HT-29 (cell line): Measurements from ENCODE around the gene SPACA4. TPM values are rescaled to one million over a fixed set of nuclear protein-coding genes. Genes with fewer than 3 reads are reported as not detected.
"Not testable (repeated sequence)": the region's sequence is repeated elsewhere in the genome, so short reads cannot be mapped to it uniquely, and the experiment has no call there.

Experiments
- DNase-seq: peaks from one replicate; pipeline ENCODE4 v3.0.0-alpha.2; 2015; ENCODE audit warnings: low spot score
- total RNA-seq: library from RNA; depleted of rRNA; stranded (reverse); fragments of >200 nt; shearing (Covaris generic); gene quantifications from 2 replicates; pipeline ENCODE4 v1.2.3, GENCODE V29; 2014

The SPACA4 gene
- total RNA-seq, 1 experiment from 2014 or later: 2.3 TPM

DNA sequence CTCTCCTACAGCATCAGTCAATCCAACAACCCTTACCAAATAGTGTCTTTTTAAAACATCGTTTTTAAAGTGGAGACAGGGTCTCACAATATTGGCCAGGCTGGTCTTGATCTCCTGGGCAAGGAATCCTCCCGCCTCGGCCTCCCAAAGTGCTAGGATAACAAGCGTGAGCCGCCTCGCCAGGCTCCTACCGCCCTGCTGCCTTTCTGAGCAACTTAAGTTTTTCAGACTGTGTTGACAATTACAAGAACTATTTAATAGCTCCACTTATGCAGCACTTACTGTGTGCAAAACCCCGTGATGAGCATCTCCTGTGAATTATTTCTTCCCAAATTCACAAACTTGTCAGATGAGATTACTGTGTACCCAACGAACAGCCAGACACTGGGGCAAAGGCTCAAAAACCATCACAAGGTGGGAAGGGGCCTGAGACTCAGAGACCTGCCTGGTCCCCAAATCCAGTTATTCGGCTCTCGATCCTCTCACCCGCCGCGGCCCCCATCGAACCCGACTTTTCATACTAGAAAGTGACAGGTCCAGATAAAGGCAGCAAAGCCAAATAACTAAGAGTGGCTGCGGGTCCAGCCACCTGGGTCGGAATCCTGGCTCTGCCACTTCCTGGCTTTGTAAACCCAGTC, 11.9 kb downstream of the SPACA4 start:
- peak; percentile 49 for DNase-seq

DNA sequence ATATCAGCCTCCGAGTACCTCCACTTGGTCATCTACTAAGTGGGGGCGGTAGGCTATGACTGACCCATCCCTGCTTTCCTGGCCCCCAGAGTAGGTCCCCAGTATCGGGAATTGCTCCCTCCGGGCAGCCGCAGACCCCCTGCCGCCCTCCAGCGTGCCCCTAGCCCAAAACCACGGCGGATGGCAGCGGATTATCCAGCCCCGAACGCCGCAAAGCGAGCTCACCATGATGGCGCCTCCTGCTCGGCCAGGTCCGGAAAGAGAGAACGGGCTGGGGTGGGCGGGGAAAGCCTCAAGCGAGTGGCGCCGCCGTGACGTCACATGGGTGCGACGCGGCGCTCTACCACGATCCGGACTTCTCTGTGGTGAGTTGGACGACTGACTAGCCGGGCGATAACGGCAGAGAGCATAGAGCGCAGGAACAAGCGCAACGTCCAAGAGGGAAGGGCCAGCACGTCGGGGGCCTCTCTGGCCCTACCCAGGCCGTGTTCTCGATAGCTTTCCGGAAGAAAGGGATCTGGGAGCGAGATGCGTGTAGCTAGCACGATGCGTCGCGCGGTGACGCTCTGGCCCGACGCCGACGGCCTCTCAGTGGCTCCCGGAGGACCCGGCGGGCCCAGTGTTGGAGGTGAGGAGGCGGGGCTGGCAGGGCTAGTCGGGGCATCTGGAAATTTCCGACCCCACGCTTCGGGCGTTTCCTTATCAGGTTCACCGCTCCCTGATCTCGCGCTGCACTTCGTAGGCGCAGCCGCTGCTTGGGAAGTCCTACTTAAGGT, 12.6 kb downstream of the SPACA4 start, which contains the start of the genes RPL18 and SPHK2:
RPL18 (minus strand) TSS at position 263 of the 776 bp plus-strand sequence; CDS start at position 228, 35 bp downstream.
SPHK2 (plus strand) TSS at position 591 of the 776 bp plus-strand sequence. CDS start 1,009 bp downstream, outside the sequence.
- DNase-seq: peak; percentile 100

DNA sequence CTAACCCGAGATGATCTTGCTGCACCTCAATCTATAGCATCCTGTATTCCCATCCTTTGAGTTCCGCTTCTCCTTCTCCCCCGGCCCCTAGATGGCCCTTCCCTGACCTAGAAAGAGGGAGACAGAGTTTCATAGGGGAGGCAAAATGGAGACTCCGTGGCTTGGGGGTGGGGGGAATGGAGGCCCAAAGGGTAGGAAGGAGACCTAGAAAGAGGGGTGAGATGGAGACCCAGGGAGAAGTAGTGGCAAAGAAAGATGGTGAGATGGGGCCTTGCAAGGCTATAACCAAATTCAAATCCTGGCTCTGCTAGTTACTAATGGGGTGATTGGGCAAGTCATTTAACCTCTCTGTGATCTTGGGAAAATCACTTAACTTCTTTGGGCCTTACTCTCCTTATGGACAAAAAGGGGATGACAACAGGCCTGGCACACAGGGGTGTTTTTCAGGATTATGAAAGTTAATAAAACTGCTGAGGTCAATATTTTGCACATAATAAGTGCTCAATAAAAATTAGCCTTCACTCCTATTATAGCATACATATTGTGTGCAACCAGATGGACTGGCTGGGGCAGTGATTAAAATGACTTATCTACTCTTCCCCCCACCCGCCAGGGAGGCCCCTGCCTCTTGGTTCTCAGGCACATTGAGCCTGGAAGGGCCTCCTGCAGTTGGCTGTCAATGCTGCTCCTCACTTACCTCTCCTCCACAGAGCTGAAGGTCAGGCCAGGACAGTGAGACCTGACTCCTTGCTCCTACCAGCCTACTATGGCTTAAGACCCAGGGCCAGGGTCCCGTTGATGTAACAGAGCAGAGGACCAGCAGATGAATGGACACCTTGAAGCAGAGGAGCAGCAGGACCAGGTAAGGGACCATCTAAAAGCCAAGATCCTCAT, 13.4 kb downstream of the SPACA4 start:
- DNase-seq: no peak

- DNase-seq: peak; percentile 33
Observed at GRCh38 chr19:48623556-48624066, 17.1 kb downstream of the SPACA4 start.

DNA sequence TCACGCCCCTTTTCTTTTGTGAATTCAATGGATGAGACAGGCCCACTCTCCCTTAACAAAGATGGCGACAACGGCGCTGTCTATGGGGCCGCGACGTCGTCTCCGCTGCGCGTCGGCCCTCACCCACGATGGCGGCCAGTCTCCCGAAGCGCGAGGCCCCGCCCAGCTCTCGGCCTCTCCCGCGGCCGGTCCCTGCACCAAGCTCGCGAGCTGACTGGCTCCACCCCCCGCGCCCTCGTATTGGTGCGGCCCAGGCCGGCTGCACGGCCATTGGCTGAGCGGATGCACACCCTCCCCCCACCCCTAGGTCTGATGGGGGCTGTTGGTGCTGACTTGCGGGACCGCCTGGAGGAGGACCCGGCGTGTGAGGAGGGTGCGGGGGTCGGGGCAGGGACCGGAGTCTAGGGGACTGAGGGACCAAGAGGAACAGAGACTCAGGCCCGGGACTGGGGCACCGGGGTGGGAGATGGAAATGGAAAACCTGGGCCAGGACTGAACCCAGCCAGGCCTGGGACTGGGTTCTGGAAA, 17.6 kb downstream of the SPACA4 start:
- peak; percentile 99 for DNase-seq

DNA sequence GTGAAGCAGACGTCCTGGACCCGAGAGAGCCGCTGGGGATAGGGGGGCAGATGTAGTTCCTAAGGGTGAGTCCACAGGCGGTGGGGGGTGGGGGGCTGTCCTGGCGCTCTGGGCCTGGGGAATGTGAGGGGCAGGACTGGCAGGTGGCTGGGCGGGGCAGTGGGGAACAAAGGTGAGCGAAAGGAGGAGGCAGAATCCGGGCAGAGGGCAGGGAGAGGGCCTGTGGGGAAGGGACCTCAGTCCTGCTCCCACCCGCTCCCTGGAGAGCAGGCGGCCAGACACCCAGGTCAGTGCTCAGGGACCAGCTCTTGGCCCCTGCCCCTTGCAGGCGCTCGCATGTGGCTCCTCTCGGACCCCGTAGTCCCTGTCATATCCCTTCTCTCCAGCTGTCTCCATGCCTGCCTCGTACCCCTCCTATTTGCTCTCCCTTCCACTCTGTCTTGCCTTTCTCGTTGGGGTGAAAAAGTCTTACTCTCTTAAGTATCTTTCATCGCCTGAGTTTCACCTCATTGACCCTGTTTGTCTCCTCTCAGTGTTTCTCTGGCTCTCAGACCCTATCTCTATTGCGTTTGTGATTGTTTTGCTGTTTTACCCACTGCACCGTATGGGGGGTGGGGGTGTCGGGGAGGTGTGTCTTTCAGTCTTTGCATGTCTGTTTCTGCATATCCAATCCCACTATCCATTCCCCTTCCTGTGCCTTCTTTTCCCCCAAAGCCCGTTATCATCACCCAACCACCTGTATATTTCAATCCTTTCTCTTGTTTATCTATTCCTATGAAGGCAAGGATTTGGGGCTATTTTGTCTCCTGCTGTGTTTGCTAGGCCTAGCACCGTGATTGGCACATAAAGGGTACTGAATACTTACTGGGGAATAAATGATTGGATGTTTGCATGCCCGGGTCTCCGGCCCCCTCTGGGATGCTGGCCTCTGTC, 18.5 kb downstream of the SPACA4 start:
- peak; percentile 80 for DNase-seq

- no peak for DNase-seq
Observed at GRCh38 chr19:48625891-48626327, 19.4 kb downstream of the SPACA4 start.

GRCh38 chr19:48627201-48627864, 20.8 kb downstream of the SPACA4 start:
- peak; percentile 95 for DNase-seq

DNA sequence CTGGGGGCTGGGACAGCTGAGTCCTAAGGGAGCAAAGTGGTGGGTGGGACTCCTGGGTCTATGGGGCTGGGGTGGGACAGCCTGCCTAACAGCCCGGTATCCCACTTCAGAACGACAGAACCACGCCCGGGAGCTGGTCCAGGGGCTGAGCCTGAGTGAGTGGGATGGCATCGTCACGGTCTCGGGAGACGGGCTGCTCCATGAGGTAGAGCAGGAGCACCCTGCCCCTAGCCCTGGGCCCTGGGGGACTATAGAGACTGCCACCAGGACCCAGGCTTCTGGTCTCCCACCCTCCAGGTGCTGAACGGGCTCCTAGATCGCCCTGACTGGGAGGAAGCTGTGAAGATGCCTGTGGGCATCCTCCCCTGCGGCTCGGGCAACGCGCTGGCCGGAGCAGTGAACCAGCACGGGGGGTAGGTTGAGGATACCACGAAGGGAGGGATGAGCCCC, 21.3 kb downstream of the SPACA4 start:
- no peak for DNase-seq

GRCh38 chr19:48628486-48629296, 22.1 kb downstream of the SPACA4 start:
- no peak for DNase-seq

DNA sequence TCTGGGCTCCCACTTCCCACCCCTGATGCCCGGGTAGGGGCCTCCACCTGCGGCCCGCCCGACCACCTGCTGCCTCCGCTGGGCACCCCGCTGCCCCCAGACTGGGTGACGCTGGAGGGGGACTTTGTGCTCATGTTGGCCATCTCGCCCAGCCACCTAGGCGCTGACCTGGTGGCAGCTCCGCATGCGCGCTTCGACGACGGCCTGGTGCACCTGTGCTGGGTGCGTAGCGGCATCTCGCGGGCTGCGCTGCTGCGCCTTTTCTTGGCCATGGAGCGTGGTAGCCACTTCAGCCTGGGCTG, 22.7 kb downstream of the SPACA4 start:
- DNase-seq: no peak

- DNase-seq: peak; percentile 98
Observed at GRCh38 chr19:48629599-48630295, 23.2 kb downstream of the SPACA4 start.

GRCh38 chr19:48630296-48631063, 23.9 kb downstream of the SPACA4 start:
- DNase-seq: peak; percentile 90

GRCh38 chr19:48631225-48631624, 24.7 kb downstream of the SPACA4 start:
- DNase-seq: peak; percentile 64

GRCh38 chr19:48632286-48632685, 25.7 kb downstream of the SPACA4 start:
- not testable (repeated sequence) for DNase-seq

DNA sequence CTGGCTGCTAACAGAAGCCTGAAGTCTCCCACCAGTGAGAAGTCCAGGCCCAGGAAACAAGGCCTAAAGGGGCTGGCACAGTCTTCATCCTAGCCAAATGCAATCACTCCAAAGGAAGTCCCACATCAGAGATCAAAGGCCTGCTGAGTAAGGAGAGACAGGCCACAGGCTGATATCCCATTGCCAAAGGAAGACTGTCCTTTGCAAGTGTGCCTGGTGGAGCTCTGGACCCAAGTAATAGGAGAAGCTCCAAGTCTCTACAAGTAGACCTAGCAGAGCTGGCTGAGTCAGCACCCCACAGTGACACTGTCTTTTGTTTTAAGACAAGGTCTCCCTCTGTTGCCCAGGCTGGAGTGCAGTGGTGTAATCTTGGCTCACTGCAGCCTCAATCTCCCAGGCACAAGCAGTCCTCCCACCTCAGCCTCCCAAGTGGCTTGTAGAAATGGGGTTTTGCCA, 26.2 kb downstream of the SPACA4 start:
- peak; percentile 33 for DNase-seq
